Placental epithelial cell (primary cell): ENCODE measurements around the gene SERINC4. TPM values are rescaled to one million over a fixed set of nuclear protein-coding genes. Genes with fewer than 3 reads are reported as not detected.

Experiments
- small RNA-seq: library from RNA; depleted of rRNA; stranded (forward); fragments of <200 nt; gene quantifications from one replicate; pipeline ENCODE3, GENCODE V24; 2012
- total RNA-seq: library from RNA; depleted of rRNA; stranded (reverse); fragments of >200 nt; gene quantifications from 2 replicates; pipeline ENCODE4 v1.2.3, GENCODE V29; 2012

Gene SERINC4
- 0.39 TPM in 1 of 2 replicates, not detected in the other for total RNA-seq

DNA sequence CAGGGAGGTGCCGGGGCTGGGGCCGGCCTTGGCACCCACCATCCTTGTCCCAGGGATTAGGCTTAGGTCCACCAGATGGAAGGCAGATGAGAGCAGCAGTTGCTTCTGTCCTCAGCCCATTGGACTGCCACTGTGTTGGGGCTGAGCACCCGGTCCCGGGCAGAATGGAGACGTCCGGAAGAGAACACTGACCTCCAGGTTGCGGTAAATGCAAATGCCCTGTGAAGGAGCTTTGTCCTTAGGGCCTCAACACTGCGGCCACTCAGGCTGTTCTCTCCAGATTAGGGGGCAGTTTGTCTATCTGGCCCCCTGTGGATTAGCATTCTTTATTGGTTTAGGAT, at the start of gene SERINC4:
Gene SERINC4 (minus strand): TSS at position 276 of the 341 bp plus-strand sequence. CDS start 234 bp downstream, at position 42.

DNA sequence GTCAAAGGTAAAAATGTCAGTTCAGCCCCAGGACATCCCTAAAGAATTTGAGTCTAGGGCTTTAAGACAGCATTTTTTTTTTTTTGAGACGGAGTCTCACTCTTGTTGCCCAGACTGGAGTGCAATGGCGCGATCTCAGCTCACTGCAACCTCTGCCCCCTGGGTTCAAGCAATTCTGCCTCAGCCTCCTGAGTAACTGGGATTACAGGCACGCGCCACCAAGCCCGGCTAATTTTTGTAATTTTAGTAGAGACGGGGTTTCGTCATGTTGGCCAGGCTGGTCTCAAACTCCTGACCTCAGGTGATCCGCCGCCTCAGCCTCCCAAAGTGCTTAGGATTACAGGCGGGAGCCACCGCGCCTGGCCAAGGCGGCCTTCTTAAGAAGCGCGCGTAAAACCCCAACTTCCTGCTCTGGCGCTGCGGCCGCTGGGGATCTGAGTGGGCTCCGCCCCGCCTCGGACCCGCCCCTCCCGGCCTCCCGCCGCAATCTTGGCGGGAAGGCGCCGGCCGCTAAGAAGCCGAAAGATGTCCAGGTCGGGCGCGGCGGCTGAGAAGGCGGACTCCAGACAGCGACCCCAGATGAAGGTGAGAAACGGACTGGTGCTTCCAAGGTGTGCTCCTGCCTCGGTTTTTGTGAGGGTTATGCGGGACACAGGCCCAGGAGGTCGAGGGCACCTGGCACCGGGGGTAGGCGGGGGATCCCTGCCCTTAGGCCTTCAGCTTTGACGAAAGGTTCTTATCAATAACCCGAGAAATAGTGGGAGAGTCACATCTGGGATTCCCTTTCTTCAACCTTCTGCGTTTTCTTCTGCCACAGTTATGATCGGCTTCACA, 26.7 kb upstream of the SERINC4 start, which contains the start of gene WDR76:
Gene WDR76 (plus strand): TSS at position 495 of the 834 bp plus-strand sequence. CDS start 31 bp downstream, at position 526.

DNA sequence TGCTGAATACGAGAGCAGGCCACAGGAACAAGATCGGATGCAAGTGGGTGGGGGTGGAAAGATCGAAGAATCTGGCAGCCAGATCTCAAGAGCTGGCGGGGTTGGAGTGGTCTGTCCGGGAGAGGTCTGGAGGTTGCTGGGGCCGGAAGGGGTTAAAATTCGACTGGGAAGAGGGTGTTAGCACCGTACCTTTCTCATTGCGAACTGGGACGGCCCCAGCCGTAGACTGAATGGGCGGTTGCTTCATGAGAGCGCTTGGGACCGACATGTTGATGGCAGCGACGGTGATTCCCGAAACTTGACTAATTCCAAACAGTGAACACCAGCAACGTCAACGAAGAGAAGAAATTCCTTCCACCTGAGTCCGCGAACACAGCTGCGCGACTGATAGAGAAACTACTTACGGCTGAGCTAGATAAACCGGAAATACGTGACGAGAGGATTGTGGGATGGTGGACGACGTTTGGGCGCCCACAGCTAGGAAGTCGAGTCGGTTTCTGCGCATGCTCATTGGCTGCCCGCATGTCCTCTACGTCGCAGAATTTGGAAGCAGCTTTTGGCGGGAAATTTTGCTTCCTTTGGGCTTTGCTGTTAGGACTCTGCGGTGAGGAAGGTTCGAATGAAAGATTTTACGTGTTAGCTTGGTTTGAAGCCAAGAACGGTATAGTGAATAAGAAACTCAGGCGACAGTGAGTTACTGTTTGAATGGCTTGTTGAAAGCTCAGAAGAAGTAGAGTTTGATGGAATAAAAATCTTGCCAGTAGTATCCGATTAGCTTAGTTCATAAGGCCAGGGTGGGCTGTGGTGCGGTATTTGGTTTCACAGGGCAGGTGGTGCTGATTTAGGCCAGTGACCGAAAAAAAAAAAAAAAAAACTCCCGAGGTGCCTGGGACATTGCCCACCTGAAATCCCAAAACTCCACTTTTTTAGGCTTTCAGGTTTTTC, 24.6 kb upstream of the SERINC4 start, which contains the start of gene MFAP1:
Gene MFAP1 (minus strand): TSS at position 389 of the 945 bp plus-strand sequence. CDS start 121 bp downstream, at position 268.

DNA sequence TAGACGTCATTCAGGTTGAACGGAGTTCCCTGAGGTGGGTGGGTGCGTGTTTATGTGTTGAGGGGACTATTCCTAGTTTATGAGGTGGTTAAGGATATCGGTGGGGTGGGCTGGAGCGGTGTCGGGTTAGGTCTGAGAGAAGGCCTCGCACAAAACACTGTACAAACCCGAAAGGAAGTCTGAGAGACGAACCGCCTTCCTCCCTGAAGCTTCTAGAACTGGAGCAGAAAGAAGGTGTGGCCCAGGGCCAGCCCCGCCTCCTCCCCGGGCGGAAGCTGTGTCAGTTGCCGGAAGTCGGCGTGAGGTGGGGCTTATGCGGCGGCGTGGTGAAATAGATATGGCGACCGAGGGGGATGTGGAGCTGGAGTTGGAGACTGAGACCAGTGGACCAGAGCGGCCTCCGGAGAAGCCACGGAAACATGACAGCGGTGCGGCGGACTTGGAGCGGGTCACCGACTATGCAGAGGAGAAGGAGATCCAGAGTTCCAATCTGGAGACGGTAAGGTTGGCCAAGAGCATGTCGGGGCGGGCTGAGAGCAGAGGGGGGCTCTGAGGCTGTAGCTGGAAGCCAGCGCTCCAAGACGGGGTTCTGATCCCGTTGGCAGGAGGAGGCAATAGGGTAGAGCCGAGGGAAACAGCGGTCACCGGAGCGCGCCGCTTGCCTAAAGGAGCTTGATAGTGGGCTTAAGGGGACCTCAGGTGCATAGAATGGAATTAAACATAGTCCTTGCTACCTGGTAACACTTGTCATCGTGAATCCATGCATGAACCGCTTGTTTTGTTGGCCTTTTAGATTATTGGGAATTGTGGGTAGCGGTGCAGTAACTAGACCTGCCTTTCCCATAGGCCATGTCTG, 494 bp upstream of the SERINC4 start, which contains the start of gene HYPK:
Gene HYPK (plus strand): TSS at position 314 of the 856 bp plus-strand sequence. CDS start 24 bp downstream, at position 338.

GRCh38 chr15:43791993-43792760, 7.8 kb downstream of the SERINC4 start, which contains the start of gene SERF2:
Gene SERF2 (plus strand): TSS chr15:43792320. CDS start chr15:43792377, 57 bp downstream.

GRCh38 chr15:43776718-43777266, 23.2 kb downstream of the SERINC4 start, which contains the start of gene ELL3:
Gene ELL3 (minus strand): TSS chr15:43776966. CDS start chr15:43776901, 65 bp downstream.

GRCh38 chr15:43746245-43746902, 53.6 kb downstream of the SERINC4 start, which contains the start of gene PDIA3:
Gene PDIA3 (plus strand): TSS chr15:43746438. CDS start chr15:43746540, 102 bp downstream.

Small RNAs within 50 kb of the gene (small RNA-seq; reads per million reads assigned to genes)
- not detected for gene MIR1282

Other genes starting within 250 kb of the SERINC4 start
- 16.9 and 17.5 TPM in 2 replicates for gene PPIP5K1, start 210.0 kb downstream of the SERINC4 start, total RNA-seq
- gene CKMT1B, start 206.2 kb downstream of the SERINC4 start, total RNA-seq: 0.39 and 0.54 TPM in 2 replicates
- gene STRC, start 181.4 kb downstream of the SERINC4 start, total RNA-seq: 0.33 and 0.79 TPM in 2 replicates
- 0.43 and 1.6 TPM in 2 replicates for gene CATSPER2, start 151.4 kb downstream of the SERINC4 start, total RNA-seq
- 1.6 and 2.3 TPM in 2 replicates for gene CKMT1A, start 106.4 kb downstream of the SERINC4 start, total RNA-seq
- 168 and 173 TPM in 2 replicates for gene PDIA3, start 53.8 kb downstream of the SERINC4 start, total RNA-seq
- 2.9 and 5.5 TPM in 2 replicates for gene ELL3, start 23.3 kb downstream of the SERINC4 start, total RNA-seq
- 606 and 821 TPM in 2 replicates for gene SERF2, start 7.9 kb downstream of the SERINC4 start, total RNA-seq
- gene HYPK, start 379 bp upstream of the SERINC4 start, total RNA-seq: 4.6 and 9.4 TPM in 2 replicates
- gene MFAP1, start 24.5 kb upstream of the SERINC4 start, total RNA-seq: 15.8 and 25.1 TPM in 2 replicates
- 7.9 and 9.0 TPM in 2 replicates for gene WDR76, start 26.8 kb upstream of the SERINC4 start, total RNA-seq